OCI-LY3 (cell line): Measurements from ENCODE around the gene ZXDC.

Experiments
- CTCF ChIP-seq: fragments of 200-600, 300-600 bp; sonication (generic); IDR thresholded peaks from 2 replicates; pipeline ENCODE4 v1.5.1; 2014; ENCODE audit warnings: antibody characterized with exemption, low read length, low read depth
- EZH2phosphoT487 ChIP-seq: fragments of 200-600 bp; shearing (Covaris generic); IDR thresholded peaks from 2 replicates; pipeline ENCODE4 v1.6.1; 2018; ENCODE audit warnings: antibody characterized with exemption, mixed run types, low read depth

DNA sequence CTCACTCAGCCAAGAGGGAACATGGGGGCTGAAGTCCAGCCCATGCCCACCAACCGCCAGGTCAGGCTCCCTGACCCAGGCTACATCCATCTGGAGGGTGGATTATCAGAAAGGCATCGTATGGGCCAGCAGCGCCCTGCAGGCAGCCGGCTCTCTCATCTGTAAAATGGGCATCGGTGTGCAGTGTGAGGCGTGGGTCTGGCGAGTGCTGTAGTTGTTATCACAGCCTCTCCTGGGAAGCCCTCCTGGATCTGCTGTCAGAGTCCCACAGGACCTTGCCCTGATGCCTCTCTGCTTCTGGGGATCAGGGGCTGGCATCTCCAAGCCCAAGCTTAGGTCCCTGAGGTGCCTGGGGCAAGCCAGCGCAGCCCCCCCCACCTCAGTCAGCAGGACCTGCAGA, 53.6 kb downstream of the ZXDC start:
- TF ChIP-seq CTCF = no peak
- no peak for TF ChIP-seq EZH2phosphoT487
